ENCODE data around the gene FAM89B.

DNA sequence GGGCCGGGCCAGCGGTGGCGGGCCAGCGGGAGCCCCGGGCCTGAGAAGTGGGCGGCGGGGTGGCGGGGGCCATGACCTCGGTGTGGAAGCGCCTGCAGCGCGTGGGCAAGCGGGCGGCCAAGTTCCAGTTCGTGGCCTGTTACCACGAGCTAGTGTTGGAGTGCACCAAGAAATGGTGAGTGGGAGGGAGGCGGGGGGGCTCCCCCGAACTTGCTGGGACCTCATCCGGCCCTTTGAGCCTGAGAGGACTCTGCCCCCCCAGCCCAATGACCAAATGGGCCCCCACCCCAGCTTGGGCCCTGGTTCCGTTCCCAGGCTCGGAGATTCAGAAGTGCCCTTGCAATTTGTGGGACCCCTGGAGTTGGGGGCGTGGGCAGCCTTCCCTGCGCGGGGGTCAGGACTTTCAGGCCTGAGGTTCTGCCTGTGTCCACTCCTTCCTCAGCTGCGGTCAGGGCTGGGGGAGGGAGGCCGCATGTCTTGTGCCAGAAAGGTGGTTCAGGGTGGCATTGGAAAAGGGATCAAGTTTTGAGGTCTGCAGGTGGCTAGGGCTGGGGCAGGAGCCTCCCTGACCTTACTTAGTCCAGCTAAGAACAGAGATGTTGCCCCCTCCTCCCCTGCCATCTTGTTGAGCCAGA, 4.0 kb downstream of the FAM89B start:
- TF ChIP-seq, protein P1, sequence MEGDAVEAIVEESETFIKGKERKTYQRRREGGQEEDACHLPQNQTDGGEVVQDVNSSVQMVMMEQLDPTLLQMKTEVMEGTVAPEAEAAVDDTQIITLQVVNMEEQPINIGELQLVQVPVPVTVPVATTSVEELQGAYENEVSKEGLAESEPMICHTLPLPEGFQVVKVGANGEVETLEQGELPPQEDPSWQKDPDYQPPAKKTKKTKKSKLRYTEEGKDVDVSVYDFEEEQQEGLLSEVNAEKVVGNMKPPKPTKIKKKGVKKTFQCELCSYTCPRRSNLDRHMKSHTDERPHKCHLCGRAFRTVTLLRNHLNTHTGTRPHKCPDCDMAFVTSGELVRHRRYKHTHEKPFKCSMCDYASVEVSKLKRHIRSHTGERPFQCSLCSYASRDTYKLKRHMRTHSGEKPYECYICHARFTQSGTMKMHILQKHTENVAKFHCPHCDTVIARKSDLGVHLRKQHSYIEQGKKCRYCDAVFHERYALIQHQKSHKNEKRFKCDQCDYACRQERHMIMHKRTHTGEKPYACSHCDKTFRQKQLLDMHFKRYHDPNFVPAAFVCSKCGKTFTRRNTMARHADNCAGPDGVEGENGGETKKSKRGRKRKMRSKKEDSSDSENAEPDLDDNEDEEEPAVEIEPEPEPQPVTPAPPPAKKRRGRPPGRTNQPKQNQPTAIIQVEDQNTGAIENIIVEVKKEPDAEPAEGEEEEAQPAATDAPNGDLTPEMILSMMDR (IDR thresholded peaks at IDR 0.05; ENCODE audit: low read depth, low read length): no peak
- TF ChIP-seq MYC (IDR thresholded peaks at IDR 0.05; ENCODE audit: low read depth, low read length): no peak
- no peak for TF ChIP-seq POLR2A (IDR thresholded peaks at IDR 0.05; ENCODE audit: extremely low read depth, insufficient read length)
- TF ChIP-seq, protein P2, sequence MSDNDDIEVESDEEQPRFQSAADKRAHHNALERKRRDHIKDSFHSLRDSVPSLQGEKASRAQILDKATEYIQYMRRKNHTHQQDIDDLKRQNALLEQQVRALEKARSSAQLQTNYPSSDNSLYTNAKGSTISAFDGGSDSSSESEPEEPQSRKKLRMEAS (IDR thresholded peaks at IDR 0.05; ENCODE audit: low read depth, low read length): no peak

Data from NB4 (cell line).